Measurements from ENCODE around the gene NBR1.
"Not testable (repeated sequence)": the region's sequence is repeated elsewhere in the genome, so short reads cannot be mapped to it uniquely, and the experiment has no call there.

The NBR1 gene

GRCh38 chr17:43240596-43241352 is 69.8 kb downstream of the NBR1 start:
- H3K4me3 ChIP-seq (ENCODE audit: low read depth, low read length): not testable (repeated sequence)

- H3K4me3 ChIP-seq (ENCODE audit: low read depth, low read length): not testable (repeated sequence)
Measured at GRCh38 chr17:43246456-43246855, 75.4 kb downstream of the NBR1 start.

Data from iPS-11a (cell line).